Femur (tissue), 1 donor: ENCODE measurements around the gene METTL1.

Experiments used
- DNase-seq: peaks from one replicate; pipeline ENCODE4 v3.0.0-alpha.2; 2017

The METTL1 gene

DNA sequence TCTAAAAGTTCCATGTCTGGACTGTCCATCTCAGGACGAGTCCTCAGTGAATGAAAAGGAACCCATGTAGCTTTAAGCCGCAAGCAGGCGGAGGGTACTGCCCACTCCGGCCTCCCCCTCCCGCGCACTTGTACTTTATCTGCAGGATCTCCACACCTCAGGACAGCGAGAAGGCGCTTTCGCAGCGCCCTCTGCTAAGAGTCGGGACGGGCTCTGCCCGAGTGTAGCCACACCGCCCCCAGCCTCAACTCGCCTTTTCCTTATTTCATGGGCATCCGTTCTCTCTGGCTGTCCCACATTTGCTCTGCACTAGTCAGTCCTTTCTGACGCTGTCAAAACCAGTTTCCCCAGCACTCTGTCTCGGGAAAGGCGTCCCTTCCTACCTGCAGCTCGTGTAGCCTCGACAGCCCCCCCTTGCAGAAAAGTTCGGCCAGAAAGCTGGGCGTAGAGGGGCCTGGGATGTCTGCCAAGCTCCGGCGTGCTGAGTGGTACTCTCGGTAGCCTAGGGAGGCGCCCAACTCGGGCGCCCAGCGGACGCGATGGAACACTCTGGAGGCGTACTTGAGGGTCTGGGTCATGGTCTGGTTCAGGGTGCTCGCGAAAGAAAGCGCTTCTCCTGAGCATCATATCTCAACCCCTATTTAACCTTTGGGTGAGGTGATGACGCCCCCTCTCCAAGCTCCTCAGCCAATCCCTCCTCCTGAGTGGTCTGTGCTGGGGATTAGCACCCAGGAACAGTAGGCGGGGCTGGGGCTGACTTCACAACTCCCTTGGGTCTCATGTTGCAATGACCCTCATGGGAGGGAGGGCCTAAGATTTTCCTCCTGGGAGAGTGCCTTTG is 5.2 kb downstream of the METTL1 start, which contains the start of gene CYP27B1:
TSS of gene CYP27B1 (minus strand) at position 615 of the 841 bp plus-strand sequence. CDS start at position 578, 37 bp downstream.
- DNase-seq: no peak

DNA sequence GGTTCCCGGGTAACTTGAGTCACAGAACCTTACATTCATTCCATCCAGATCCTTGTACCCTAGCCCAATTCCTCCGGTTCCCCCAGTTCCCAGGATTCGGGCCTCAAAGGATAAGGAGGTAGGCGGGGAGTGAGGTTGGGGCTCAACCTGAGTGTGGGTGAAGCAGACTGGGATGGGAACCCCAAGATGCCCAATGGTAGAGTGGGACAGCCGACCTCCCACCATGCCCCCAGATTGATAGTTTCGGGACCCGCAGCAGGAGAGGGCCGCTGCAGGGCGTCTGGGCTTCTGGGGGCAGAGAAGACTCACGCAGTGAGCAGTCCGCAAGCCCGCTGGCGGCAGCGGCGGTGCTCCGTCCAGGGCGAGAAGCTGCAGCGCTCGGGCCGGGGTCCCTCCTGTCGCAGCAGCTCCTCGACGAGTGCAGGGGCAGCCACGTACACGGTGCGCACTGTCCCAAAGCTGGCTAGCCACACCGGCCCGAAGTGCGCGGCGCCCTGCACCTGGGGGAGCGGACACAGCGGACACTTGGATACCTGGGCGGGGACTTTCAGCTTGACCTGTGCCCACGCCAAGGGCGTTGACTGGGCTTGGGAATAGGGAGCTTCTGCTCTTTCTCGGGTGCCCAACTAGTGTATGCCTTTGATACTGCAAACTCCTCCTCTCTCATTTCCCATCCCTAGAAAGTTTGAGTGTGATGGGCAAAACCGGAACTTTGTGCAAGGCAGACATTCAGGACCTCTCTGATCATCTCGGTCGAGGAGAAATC is 6.0 kb downstream of the METTL1 start:
- DNase-seq: no peak

DNA sequence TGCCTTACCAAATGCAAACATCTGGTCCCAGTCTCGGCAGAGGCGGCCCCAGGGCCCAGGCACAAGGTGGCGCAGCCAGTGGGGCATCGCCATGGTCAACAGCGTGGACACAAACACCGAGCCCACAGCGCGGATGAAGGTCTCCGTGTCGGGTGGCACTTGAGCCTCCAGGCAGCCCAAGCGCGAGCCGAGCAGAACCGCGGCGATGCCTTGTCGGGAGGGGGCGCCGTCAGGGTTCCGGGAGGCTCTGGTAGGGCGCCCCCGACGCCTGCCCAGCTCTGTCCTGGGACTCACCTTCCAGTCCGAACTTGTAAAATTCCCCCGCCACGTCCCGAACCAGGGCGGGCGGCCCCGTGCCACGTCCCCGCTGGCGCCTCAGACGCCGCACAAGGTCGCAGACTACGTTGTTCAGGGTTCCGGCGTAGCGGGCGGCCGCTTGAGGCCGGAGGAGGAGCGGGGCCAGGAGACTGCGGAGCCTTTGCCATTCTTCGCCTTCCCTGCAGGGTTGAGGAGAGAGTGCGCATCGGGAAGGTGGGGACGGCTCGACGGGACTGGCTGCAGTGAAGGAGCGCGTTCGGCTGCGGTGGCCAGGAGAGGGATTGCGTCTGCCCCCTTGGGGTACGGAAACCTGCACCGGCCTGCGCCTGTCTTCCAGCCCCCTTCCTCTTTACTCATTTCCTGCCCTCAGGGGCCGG is 6.8 kb downstream of the METTL1 start:
- DNase-seq: no peak

DNA sequence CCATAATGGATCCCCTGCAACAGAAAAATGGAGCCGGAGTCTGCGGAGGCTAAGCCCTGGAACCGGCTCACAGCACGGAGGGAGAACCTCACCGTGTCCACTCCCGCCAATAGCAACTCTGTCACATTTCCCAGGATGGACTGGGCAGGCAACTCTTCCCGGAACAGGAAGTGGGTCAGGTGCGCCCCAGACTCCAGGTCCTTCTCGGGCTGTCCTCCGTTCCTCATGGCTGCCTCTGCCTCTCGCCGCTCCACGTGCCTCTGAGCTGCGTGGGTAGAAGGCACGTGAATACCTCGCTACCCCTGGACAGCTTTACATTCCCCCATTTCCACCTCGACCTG is 7.3 kb downstream of the METTL1 start:
- no peak for DNase-seq

GRCh38 chr12:57763881-57764661 is 7.8 kb downstream of the METTL1 start:
- no peak for DNase-seq

- no peak for DNase-seq
Measured at GRCh38 chr12:57762463-57762862, 9.4 kb downstream of the METTL1 start.

DNA sequence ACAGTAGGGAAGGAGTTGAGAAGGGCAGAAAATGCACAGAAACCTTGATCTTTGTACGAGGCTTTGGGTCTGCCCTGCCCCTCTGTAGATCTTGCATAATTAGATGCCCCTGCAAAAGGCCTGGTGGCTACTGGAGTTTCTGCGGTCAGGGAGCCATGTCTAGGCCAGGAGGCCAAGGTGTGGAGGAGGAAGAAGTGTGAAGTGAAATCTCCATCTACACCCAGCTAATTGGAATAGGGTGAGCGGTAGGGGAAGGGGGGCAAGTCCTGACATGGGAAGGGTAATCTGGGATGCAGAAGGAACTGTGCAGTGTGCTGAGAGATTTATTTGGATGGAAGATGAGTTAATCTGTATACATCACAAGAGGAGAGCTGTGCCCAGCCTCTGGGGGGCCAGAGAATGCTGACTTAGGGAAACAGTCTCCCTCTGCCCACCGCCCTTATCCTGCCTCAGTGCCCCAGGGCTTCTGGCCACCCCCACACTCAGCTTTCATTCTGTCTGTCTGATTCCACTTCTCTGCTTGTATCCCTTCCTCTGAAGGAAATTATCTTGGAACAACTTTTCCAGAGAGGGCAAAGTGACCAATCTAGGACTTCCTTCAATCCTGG is 10.4 kb downstream of the METTL1 start:
- DNase-seq: no peak

- DNase-seq: no peak
Measured at GRCh38 chr12:57760347-57760982, 11.4 kb downstream of the METTL1 start.

DNA sequence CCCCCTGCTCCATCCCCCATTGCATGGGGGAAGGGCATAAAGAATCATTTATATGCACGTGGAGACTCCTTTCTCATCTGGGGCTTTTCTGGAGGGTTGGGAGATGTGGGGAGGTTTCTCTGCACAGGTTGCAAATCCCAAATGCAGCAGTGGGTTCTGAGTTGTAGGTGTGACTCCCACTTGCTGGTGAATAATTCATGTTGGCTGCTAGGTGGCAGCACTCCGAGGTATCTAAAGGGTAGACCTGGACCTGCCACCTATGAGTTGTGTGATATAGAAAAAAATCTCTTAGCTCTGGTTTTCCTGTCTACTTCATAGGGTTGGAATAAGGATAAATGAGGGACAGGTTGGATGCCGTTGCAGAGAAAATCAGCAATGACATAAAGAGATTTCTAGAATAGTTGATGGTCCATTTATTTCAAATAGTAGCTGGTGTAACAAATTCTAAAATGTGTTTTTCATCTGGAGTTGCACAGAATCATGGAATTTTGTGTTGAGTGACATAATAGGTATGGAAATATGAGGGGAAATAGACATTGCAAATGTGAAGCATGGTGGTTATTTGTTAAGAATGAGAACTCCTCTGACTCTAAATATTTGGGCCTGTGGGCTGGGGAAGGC is 12.4 kb downstream of the METTL1 start:
- DNase-seq: no peak

GRCh38 chr12:57758552-57759359 is 13.1 kb downstream of the METTL1 start:
- no peak for DNase-seq

GRCh38 chr12:57757771-57758170 is 14.1 kb downstream of the METTL1 start:
- no peak for DNase-seq

DNA sequence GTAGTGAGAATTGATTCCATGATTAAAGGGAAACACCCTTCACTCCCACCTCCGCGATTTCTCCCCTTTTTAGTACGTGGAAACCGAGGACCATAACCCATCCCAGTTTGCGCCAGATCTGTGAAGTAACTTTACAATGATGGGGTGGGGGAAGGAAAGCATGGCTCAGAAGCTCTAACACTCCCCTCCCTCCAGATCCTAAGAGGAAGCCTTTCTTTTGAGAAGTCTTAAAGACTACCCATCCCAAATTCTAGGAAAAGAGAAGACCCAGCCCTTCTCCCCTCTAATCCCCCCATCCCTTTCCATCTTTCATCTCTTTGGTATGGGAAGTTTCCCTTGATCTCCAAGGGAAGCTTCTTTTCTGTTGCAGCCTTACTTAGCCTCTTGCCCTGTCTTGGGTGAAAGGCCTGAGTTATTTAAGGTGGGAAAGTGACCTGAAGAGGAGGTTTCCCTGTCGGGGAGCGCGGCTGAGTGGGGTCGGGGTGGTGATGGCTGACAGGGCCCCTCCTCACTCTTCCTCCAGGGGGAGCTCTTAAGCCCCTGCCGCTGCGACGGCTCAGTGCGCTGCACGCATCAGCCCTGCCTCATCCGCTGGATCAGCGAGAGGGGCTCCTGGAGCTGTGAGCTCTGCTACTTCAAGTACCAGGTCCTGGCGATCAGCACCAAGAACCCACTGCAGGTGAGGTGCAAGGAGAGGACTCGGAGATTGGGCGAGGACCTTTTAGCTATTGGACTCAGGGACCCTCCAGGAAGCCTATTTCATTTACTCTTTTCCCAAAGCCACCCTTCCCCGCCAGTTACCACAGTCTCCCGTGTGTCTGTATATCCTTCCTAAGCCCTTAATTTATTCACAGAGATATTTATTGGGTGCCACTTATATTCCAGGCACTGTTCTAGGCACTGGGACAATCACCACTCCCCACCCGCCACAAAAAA is 15.2 kb downstream of the METTL1 start:
- no peak for DNase-seq

- DNase-seq: no peak
Measured at GRCh38 chr12:57755454-57756372, 16.2 kb downstream of the METTL1 start.

GRCh38 chr12:57755194-57755453 is 16.8 kb downstream of the METTL1 start:
- DNase-seq: no peak

GRCh38 chr12:57754411-57755193 is 17.3 kb downstream of the METTL1 start, which contains the start of gene MARCHF9:
Gene MARCHF9, plus strand, starts transcription at chr12:57755103. Its CDS starts 426 bp downstream, at chr12:57755529.
- peak; percentile 66 for DNase-seq

- DNase-seq: no peak
Measured at GRCh38 chr12:57753756-57754337, 18.1 kb downstream of the METTL1 start.

DNA sequence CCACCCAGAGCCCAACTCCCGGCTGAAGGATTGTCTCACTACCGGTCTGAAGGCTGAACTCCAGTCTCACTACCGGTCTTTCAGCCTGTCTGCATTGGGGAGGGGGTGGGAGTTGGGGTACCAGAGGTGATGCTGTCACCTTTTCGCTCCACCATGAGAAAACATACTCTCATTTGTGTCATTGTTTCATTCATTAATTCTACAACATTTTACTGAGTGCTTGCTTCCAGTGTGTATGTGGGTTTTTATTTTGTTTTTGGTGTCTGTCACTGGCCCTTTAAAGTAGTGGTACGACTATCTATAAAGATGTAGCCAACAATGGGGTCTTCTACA is 19.3 kb downstream of the METTL1 start:
- DNase-seq: no peak
